Prostate gland (tissue), 2 donors: ENCODE measurements around the gene IL17RB.

Experiments used
- CTCF ChIP-seq, 4 experiments: fragments of 200-600 bp in 2 of 4; fragments of 450-650 bp in 2 of 4; sonication (generic) in 2 of 4; IDR thresholded peaks; 1 replicate in 3 of 4; 2 replicates in 1 of 4; pipeline ENCODE4 v1.5.1; 2016 to 2019; ENCODE audit warnings: antibody characterized with exemption in 4 of 4, mild to moderate bottlenecking in 2 of 4, moderate library complexity in 2 of 4
- POLR2A ChIP-seq: fragments of 450-650 bp; IDR thresholded peaks from one replicate; pipeline ENCODE4 v1.6.1; 2016; ENCODE audit warnings: antibody characterized with exemption, mild to moderate bottlenecking
- POLR2AphosphoS5 ChIP-seq: sonication (generic); formaldehyde crosslinking; IDR thresholded peaks from one replicate; pipeline ENCODE4 v1.6.1; 2017; ENCODE audit warnings: antibody characterized with exemption

- TF ChIP-seq CTCF (IDR thresholded peaks at IDR 0.05) = no peak
- no peak for TF ChIP-seq POLR2AphosphoS5
- TF ChIP-seq POLR2A = no peak
Observed at GRCh38 chr3:53818221-53819162, 27.9 kb upstream of the IL17RB start.
